GM12878 (cell line): ENCODE measurements around the gene PRIM1. TPM values are rescaled to one million over a fixed set of nuclear protein-coding genes. Genes with fewer than 3 reads are reported as not detected.

ENCODE experiments used
- BHLHE40 ChIP-seq, 2 experiments: fragments of 450-650 bp in 1 of 2; IDR thresholded peaks; 2 replicates each; pipeline ENCODE4 v1.6.1; 2011 to 2017; ENCODE audit warnings: low read depth in 2 of 2, borderline replicate concordance in 1 of 2, improper control_type of control experiment in 1 of 2, low read length in 1 of 2, mild to moderate bottlenecking in 1 of 2
- EED ChIP-seq: sonication (generic); IDR thresholded peaks from 2 replicates; pipeline ENCODE4 v1.6.1; 2016; ENCODE audit warnings: antibody characterized with exemption, low read depth
- EGR1 ChIP-seq, 2 experiments: IDR thresholded peaks; 1 replicate in 1 of 2; 2 replicates in 1 of 2; pipeline ENCODE4 v1.6.1; 2011 to 2012; ENCODE audit warnings: low read depth in 2 of 2, low read length in 2 of 2, borderline replicate concordance in 1 of 2, mild to moderate bottlenecking in 1 of 2, moderate library complexity in 1 of 2
- ESRRA ChIP-seq: IDR thresholded peaks from 2 replicates; pipeline ENCODE4 v1.6.1; 2012; ENCODE audit warnings: mild to moderate bottlenecking, low read length, improper control_type of control experiment
- MTA2 ChIP-seq: fragments of 450-650 bp; IDR thresholded peaks from 2 replicates; pipeline ENCODE4 v1.6.1; 2016; ENCODE audit warnings: low read depth, mild to moderate bottlenecking, moderate library complexity
- MXI1 ChIP-seq: fragments of 150-350 bp; IDR thresholded peaks from 2 replicates; pipeline ENCODE4 v1.6.1; 2011; ENCODE audit warnings: low read depth, mild to moderate bottlenecking, inconsistent platforms, low read length, improper control_type of control experiment
- POLR2A ChIP-seq: IDR thresholded peaks from 2 replicates; pipeline ENCODE4 v1.6.1; 2011; ENCODE audit warnings: low read depth, mild to moderate bottlenecking, low read length
- POU2F2 ChIP-seq: IDR thresholded peaks from 3 replicates; pipeline ENCODE4 v1.6.1; 2011; ENCODE audit warnings: low read depth, mild to moderate bottlenecking, low read length, borderline replicate concordance
- RB1 ChIP-seq: fragments of 450-650 bp; formaldehyde crosslinking; IDR thresholded peaks from 2 replicates; pipeline ENCODE4 v1.6.1; 2017; ENCODE audit warnings: mild to moderate bottlenecking, borderline replicate concordance
- RELA ChIP-seq: fragments of 450-650 bp; IDR thresholded peaks from 2 replicates; pipeline ENCODE4 v1.8.0; 2014; ENCODE audit warnings: borderline replicate concordance; ENCODE audit not compliant: partially characterized antibody
- SIX5 ChIP-seq: IDR thresholded peaks from 2 replicates; pipeline ENCODE4 v1.6.1; 2011; ENCODE audit warnings: mild to moderate bottlenecking, low read depth, low read length, moderate library complexity; ENCODE audit not compliant: severe bottlenecking
- SRF ChIP-seq, 2 experiments: IDR thresholded peaks; 2 replicates each; pipeline ENCODE4 v1.6.1; 2011; ENCODE audit warnings: low read depth in 2 of 2, low read length in 2 of 2, mild to moderate bottlenecking in 1 of 2, moderate library complexity in 1 of 2
- SUPT20H ChIP-seq: IDR thresholded peaks from 2 replicates; pipeline ENCODE4 v1.6.1; 2011; ENCODE audit warnings: low read depth, mild to moderate bottlenecking, low read length, moderate library complexity, borderline replicate concordance; ENCODE audit not compliant: control insufficient read depth
- TCF3 ChIP-seq: IDR thresholded peaks from 2 replicates; pipeline ENCODE4 v1.6.1; 2012; ENCODE audit warnings: low read depth, mild to moderate bottlenecking, low read length, borderline replicate concordance; ENCODE audit not compliant: insufficient read depth
- polyA plus RNA-seq, 11 experiments: library from polyadenylated mRNA; depleted of rRNA in 4 of 11; unstranded in 6 of 11; stranded (reverse) in 5 of 11; fragments of >200 nt; fragmentation: Nextera tagmentation in 4 of 11; fragmentation: Illumina TruSeq in 1 of 11; extraction: Ambion mirVana in 4 of 11; extraction: Trizol in 1 of 11; gene quantifications; 1 replicate in 1 of 11; 2 replicates in 10 of 11; pipeline versions ENCODE4 v1.2.1 to v1.2.3, GENCODE V29; 2011 to 2016; ENCODE audit warnings: inconsistent platforms in 2 of 11, missing spikeins in 2 of 11, low read depth in 1 of 11
- total RNA-seq, 4 experiments: library from RNA; depleted of rRNA in 3 of 4; stranded (reverse); fragments of >200 nt in 3 of 4; fragmentation: Illumina TruSeq in 1 of 4; extraction: Trizol in 1 of 4; gene quantifications; 2 replicates each; pipeline versions ENCODE4 v1.2.1 to v1.2.3, GENCODE V29; 2013 to 2021
- TF ChIP-seq, protein P1 (sequence below): fragments of 450-650 bp; conservative IDR thresholded peaks from 2 replicates; pipeline ENCODE4 v1.6.1; 2017; ENCODE audit warnings: mild to moderate bottlenecking, moderate library complexity
- TF ChIP-seq, protein P2 (sequence below): fragments of 450-650 bp; IDR thresholded peaks from 2 replicates; pipeline ENCODE4 v1.6.1; 2017; ENCODE audit warnings: low read depth, mild to moderate bottlenecking, moderate library complexity
- TF ChIP-seq, protein P3 (sequence below): fragments of 450-650 bp; IDR thresholded peaks from 2 replicates; pipeline ENCODE4 v1.6.1; 2017; ENCODE audit warnings: mild to moderate bottlenecking
- TF ChIP-seq, protein P4 (sequence below): fragments of 450-650 bp; formaldehyde crosslinking; IDR thresholded peaks from 2 replicates; pipeline ENCODE4 v1.4.0; 2022; ENCODE audit warnings: mild to moderate bottlenecking, moderate library complexity

The PRIM1 gene
- total and polyA plus RNA-seq, 10 of the 15 experiments (the other 5 are each of a cell fraction or from before 2014, with no cell fraction given), result 27.1 to 70.6 (median 55.7) TPM

DNA sequence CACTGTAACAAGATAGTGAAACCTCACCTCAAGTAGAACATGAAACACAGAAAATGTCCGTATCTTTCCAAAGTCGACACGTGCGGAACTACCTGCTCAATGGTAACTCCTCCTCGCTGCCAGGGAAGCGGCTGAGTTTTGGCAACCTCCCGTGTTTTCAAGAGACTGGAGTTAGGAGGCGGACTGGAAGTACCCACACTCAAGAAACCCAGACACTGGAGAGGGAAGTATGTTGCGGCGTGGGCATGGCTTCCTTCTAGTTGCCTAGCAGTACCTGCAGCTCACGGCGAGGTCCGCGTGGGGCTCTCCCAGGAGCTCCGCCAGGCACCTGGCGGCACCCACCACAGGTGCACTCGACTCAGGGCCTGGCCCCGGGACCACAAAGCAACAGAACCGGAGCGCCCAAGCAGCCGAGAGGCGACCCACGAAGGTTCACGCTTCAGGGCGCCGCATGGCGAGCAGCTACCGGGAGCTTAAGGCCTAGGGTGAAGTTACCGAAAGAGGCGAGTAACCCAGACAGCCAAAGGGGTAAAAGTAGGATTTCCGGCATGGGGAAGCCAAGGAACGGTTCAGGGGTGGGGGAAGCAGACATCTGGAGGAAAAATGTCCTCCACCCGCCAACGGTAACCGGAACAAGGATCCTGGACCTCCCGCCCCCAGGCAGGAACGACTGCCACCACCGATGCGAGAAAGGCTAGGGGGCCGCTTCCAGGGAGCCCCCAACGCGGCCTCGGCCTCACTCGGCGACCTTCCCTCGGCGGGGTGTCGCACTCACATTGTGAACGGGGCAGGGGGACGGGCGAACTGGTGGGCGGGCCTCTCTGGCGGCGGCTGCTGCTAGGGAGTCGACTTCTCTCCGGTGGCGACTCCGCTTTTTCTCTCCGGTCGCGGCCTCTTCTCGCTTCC lies 64.6 kb downstream of the PRIM1 start (continued):
- TF ChIP-seq SRF (IDR thresholded peaks at IDR 0.05; ENCODE audit: low read depth in 2 of 2, low read length in 2 of 2), result no peak
- TF ChIP-seq, protein P1, sequence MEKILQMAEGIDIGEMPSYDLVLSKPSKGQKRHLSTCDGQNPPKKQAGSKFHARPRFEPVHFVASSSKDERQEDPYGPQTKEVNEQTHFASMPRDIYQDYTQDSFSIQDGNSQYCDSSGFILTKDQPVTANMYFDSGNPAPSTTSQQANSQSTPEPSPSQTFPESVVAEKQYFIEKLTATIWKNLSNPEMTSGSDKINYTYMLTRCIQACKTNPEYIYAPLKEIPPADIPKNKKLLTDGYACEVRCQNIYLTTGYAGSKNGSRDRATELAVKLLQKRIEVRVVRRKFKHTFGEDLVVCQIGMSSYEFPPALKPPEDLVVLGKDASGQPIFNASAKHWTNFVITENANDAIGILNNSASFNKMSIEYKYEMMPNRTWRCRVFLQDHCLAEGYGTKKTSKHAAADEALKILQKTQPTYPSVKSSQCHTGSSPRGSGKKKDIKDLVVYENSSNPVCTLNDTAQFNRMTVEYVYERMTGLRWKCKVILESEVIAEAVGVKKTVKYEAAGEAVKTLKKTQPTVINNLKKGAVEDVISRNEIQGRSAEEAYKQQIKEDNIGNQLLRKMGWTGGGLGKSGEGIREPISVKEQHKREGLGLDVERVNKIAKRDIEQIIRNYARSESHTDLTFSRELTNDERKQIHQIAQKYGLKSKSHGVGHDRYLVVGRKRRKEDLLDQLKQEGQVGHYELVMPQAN, result peak; percentile 71
- TF ChIP-seq RELA, result no peak
- no peak for TF ChIP-seq TCF3
- TF ChIP-seq, protein P2, sequence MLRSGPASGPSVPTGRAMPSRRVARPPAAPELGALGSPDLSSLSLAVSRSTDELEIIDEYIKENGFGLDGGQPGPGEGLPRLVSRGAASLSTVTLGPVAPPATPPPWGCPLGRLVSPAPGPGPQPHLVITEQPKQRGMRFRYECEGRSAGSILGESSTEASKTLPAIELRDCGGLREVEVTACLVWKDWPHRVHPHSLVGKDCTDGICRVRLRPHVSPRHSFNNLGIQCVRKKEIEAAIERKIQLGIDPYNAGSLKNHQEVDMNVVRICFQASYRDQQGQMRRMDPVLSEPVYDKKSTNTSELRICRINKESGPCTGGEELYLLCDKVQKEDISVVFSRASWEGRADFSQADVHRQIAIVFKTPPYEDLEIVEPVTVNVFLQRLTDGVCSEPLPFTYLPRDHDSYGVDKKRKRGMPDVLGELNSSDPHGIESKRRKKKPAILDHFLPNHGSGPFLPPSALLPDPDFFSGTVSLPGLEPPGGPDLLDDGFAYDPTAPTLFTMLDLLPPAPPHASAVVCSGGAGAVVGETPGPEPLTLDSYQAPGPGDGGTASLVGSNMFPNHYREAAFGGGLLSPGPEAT, result no peak
- TF ChIP-seq MTA2, result no peak
- peak; percentile 74 to 80; a peak in 3 of 4 replicates for TF ChIP-seq BHLHE40 (IDR thresholded peaks at IDR 0.05; ENCODE audit: borderline replicate concordance in 1 of 2, low read depth in 2 of 2, low read length in 1 of 2)
- TF ChIP-seq SUPT20H, result no peak
- 0 out of 2 replicates have a peak, but pooled peaks have one; percentile 61 for TF ChIP-seq RB1
- no peak for TF ChIP-seq EED
- peak in 1 of 2 experiments; percentile 11; a peak in 1 of 3 replicates for TF ChIP-seq EGR1 (IDR thresholded peaks at IDR 0.05; ENCODE audit: borderline replicate concordance in 1 of 2, low read depth in 2 of 2, low read length in 2 of 2)
- no peak for TF ChIP-seq POU2F2
- peak; percentile 68 for TF ChIP-seq POLR2A
- 0 out of 2 replicates have a peak, but pooled peaks have one; percentile 38 for TF ChIP-seq ESRRA
- TF ChIP-seq, protein P3, sequence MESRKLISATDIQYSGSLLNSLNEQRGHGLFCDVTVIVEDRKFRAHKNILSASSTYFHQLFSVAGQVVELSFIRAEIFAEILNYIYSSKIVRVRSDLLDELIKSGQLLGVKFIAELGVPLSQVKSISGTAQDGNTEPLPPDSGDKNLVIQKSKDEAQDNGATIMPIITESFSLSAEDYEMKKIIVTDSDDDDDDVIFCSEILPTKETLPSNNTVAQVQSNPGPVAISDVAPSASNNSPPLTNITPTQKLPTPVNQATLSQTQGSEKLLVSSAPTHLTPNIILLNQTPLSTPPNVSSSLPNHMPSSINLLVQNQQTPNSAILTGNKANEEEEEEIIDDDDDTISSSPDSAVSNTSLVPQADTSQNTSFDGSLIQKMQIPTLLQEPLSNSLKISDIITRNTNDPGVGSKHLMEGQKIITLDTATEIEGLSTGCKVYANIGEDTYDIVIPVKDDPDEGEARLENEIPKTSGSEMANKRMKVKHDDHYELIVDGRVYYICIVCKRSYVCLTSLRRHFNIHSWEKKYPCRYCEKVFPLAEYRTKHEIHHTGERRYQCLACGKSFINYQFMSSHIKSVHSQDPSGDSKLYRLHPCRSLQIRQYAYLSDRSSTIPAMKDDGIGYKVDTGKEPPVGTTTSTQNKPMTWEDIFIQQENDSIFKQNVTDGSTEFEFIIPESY, result no peak
- peak; percentile 72; the same call in 1 of the 2 replicates for TF ChIP-seq MXI1
- no peak for TF ChIP-seq SIX5
- TF ChIP-seq, protein P4, sequence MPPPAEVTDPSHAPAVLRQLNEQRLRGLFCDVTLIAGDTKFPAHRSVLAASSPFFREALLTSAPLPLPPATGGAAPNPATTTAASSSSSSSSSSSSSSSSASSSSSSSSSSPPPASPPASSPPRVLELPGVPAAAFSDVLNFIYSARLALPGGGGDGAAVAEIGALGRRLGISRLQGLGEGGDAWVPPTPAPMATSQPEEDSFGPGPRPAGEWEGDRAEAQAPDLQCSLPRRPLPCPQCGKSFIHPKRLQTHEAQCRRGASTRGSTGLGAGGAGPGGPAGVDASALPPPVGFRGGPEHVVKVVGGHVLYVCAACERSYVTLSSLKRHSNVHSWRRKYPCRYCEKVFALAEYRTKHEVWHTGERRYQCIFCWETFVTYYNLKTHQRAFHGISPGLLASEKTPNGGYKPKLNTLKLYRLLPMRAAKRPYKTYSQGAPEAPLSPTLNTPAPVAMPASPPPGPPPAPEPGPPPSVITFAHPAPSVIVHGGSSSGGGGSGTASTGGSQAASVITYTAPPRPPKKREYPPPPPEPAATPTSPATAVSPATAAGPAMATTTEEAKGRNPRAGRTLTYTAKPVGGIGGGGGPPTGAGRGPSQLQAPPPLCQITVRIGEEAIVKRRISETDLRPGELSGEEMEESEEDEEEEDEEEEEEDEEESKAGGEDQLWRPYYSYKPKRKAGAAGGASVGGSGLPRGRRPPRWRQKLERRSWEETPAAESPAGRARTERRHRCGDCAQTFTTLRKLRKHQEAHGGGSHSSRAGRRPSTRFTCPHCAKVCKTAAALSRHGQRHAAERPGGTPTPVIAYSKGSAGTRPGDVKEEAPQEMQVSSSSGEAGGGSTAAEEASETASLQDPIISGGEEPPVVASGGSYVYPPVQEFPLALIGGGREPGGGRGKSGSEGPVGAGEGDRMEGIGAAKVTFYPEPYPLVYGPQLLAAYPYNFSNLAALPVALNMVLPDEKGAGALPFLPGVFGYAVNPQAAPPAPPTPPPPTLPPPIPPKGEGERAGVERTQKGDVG (CRISPR knock-in tag), result no peak
